Nephron progenitor cell (in vitro differentiated cells): ENCODE measurements around the gene SLC12A8.

ENCODE experiments used
- DNase-seq: peaks from one replicate; pipeline ENCODE4 v3.0.0; 2021
- H3K27ac Mint-ChIP-seq: 2 replicates; pipeline ENCODE4 v1.8.0; 2021; ENCODE audit warnings: mild to moderate bottlenecking, moderate library complexity, mixed read lengths
- H3K27me3 Mint-ChIP-seq: 2 replicates; pipeline ENCODE4 v1.8.0; 2021; ENCODE audit warnings: mild to moderate bottlenecking, low read depth, mixed read lengths; ENCODE audit not compliant: poor library complexity
- H3K36me3 Mint-ChIP-seq: 2 replicates; pipeline ENCODE4 v1.8.0; 2021; ENCODE audit warnings: low read depth, mixed read lengths
- H3K4me1 Mint-ChIP-seq: 2 replicates; pipeline ENCODE4 v1.8.0; 2021; ENCODE audit warnings: mixed read lengths
- H3K4me3 Mint-ChIP-seq: 2 replicates; pipeline ENCODE4 v1.8.0; 2021; ENCODE audit warnings: mild to moderate bottlenecking, moderate library complexity, mixed read lengths
- H3K9me3 Mint-ChIP-seq: 2 replicates; pipeline ENCODE4 v1.8.0; 2021; ENCODE audit warnings: mild to moderate bottlenecking, moderate library complexity, mixed read lengths
- CTCF ChIP-seq: fragments of 200-600 bp; sonication (generic); IDR thresholded peaks from 2 replicates; pipeline ENCODE4 v1.5.0; 2021; ENCODE audit warnings: antibody characterized with exemption

The SLC12A8 gene

GRCh38 chr3:125207507-125207906 is 5.0 kb downstream of the SLC12A8 start:
- peaks cover 28% of the 10 kb centered on the region for H3K27me3 Mint-ChIP-seq
- H3K36me3 Mint-ChIP-seq: peaks cover under 1% of the 10 kb centered on the region
- no peak for DNase-seq
- peaks cover 7% of the 10 kb centered on the region for H3K4me1 Mint-ChIP-seq
- H3K4me3 Mint-ChIP-seq: no peak overlapping the region
- H3K9me3 Mint-ChIP-seq: peaks cover 4% of the 10 kb centered on the region
- no peak for TF ChIP-seq CTCF
- H3K27ac Mint-ChIP-seq: no peak overlapping the region

DNA sequence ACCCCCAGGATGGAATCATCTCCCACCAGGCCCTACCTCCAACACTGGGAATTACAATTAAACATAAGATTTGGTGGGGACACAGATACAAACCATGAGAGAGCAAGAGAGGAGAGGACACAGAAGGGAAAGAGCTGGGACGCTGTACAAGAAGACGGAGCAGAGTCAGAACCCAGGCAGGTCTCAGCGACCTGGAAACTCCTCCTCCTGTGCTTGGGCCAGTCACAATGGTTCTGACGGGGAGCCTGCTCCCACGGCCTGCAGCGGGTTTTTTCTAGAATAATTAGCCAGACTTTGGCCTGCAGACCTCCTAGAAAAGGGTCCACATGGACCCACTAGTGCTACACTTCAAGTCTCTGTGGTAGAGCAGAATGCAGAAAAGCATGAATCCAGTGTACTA is 5.6 kb downstream of the SLC12A8 start:
- peaks cover 9% of the 10 kb centered on the region for H3K9me3 Mint-ChIP-seq

GRCh38 chr3:125203731-125204130 is 8.8 kb downstream of the SLC12A8 start:
- TF ChIP-seq CTCF: no peak
- DNase-seq: no peak
- Mint-ChIP-seq H3K27me3 (no peaks in the 10 kb centered on the region), H3K4me1 (no peaks in the 10 kb centered on the region), H3K36me3 (peaks cover 5% of the 10 kb centered on the region), H3K9me3 (peaks cover 9% of the 10 kb centered on the region), H3K4me3 (no peak overlapping the region), H3K27ac (no peak overlapping the region)

More for the DNA sequence above, 5.6 kb downstream of the SLC12A8 start:
- no peak for TF ChIP-seq CTCF
- H3K36me3 Mint-ChIP-seq: peaks cover 5% of the 10 kb centered on the region
- peaks cover 26% of the 10 kb centered on the region for H3K27me3 Mint-ChIP-seq
- peaks cover 7% of the 10 kb centered on the region for H3K4me1 Mint-ChIP-seq
- no peak overlapping the region for H3K27ac Mint-ChIP-seq
- no peak overlapping the region for H3K4me3 Mint-ChIP-seq
- DNase-seq: no peak

- Mint-ChIP-seq H3K4me3 (no peak overlapping the region), H3K27me3 (no peaks in the 10 kb centered on the region), H3K9me3 (peaks cover 9% of the 10 kb centered on the region), H3K27ac (no peak overlapping the region), H3K4me1 (no peaks in the 10 kb centered on the region), H3K36me3 (peaks cover 5% of the 10 kb centered on the region)
- no peak for TF ChIP-seq CTCF
- DNase-seq: no peak
Observed at GRCh38 chr3:125202197-125202596, 10.4 kb downstream of the SLC12A8 start.

GRCh38 chr3:125200731-125201139 is 11.8 kb downstream of the SLC12A8 start:
- H3K36me3 Mint-ChIP-seq: peaks cover 5% of the 10 kb centered on the region
- DNase-seq: no peak
- TF ChIP-seq CTCF: no peak
- peaks cover 9% of the 10 kb centered on the region for H3K9me3 Mint-ChIP-seq
- no peak overlapping the region for H3K4me3 Mint-ChIP-seq
- H3K27ac Mint-ChIP-seq: no peak overlapping the region
- H3K27me3 Mint-ChIP-seq: no peaks in the 10 kb centered on the region
- no peaks in the 10 kb centered on the region for H3K4me1 Mint-ChIP-seq

DNA sequence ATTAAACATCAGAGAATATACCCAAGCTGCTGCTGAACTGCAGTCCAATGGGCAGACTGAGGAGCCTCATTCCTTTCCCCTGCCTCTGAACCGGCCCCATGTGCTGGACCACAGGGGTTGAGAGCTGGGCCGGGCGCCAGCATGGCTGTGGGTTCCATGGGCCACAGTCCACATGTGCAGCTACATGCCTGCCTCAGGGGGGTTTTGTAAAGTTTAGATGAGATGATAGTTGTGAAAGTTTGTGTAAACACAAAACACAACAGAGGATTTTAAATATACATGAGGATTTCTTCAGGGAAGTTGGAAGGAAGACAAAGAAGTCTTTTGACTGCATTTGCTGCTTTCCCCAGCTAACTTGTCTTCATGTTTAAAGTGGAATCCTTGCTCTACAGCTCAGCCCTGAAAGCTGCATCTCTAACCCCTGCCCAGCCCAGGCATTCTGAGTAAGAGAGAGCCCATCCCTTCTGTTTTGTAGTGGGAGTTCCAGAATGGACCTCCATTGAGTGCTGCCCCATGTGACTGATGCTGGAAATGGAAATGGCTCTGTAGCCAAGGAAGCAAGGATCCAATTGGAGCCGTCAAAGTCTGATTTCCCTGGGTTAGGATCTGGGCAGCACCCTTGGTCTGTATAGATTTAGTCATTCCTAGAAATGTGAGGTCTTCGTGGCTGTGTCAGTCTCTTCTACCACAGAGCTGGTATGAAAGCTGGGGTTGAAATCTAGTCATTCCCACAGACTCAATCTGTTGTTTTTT is 17.5 kb downstream of the SLC12A8 start:
- TF ChIP-seq CTCF: no peak
- no peak for DNase-seq
- peaks cover 10% of the 10 kb centered on the region for H3K4me1 Mint-ChIP-seq
- no peaks in the 10 kb centered on the region for H3K9me3 Mint-ChIP-seq
- no peaks in the 10 kb centered on the region for H3K36me3 Mint-ChIP-seq
- H3K27ac Mint-ChIP-seq: no peak overlapping the region
- no peak overlapping the region for H3K4me3 Mint-ChIP-seq
- H3K27me3 Mint-ChIP-seq: no peaks in the 10 kb centered on the region
